Measurements from ENCODE around the gene TUBB3. TPM values are rescaled to one million over a fixed set of nuclear protein-coding genes. Genes with fewer than 3 reads are reported as not detected.

Gene TUBB3
- total RNA-seq, 1 experiment from 2014 or later = 164 TPM

DNA sequence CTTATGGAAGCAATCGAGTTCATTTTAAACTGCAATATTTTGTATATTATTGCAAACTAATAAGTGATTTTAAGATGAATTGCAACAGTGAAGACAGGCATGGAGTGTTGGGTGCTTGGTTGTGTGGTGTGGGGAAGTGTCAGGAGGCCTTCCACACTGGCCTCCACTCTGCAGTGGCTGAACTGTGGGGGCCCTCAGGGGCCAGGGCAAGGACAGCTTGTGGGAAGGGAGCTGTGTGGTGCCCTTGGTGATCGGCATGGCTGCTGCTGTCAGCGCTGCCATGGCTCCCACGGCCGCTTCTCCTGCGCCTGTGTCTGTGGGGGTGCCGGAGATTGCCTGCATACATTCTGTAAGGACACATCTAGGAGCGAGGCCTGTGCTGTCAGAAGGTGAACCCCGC, 30.5 kb upstream of the TUBB3 start:
- no peak overlapping the region for H4K8ac ChIP-seq (replicated peaks; ENCODE audit: insufficient read length, low read depth, low read length)
- no peak overlapping the region for H2AFZ ChIP-seq (ENCODE audit: low read length)
- Mint-ChIP-seq H3K27ac (no peak overlapping the region), H3K27me3 (ENCODE audit: low read depth) (no peaks in the 10 kb centered on the region), H3K9me3 (no peaks in the 10 kb centered on the region), H3K4me1 (no peaks in the 10 kb centered on the region), H3K36me3 (ENCODE audit: insufficient read depth in 1 of 3, low read depth in 3 of 3) (peaks cover 17 to 64% (median 61%) of the 10 kb centered on the region in 3 experiments), H3K4me3 (no peak overlapping the region)
- H2BK15ac ChIP-seq (ENCODE audit: low read depth, low read length) = no peak overlapping the region
- TF ChIP-seq, protein P1, sequence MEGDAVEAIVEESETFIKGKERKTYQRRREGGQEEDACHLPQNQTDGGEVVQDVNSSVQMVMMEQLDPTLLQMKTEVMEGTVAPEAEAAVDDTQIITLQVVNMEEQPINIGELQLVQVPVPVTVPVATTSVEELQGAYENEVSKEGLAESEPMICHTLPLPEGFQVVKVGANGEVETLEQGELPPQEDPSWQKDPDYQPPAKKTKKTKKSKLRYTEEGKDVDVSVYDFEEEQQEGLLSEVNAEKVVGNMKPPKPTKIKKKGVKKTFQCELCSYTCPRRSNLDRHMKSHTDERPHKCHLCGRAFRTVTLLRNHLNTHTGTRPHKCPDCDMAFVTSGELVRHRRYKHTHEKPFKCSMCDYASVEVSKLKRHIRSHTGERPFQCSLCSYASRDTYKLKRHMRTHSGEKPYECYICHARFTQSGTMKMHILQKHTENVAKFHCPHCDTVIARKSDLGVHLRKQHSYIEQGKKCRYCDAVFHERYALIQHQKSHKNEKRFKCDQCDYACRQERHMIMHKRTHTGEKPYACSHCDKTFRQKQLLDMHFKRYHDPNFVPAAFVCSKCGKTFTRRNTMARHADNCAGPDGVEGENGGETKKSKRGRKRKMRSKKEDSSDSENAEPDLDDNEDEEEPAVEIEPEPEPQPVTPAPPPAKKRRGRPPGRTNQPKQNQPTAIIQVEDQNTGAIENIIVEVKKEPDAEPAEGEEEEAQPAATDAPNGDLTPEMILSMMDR (conservative IDR thresholded peaks at IDR 0.05) = no peak
- no peaks in the 10 kb centered on the region for H3K9me3 ChIP-seq (ENCODE audit: control insufficient read depth, low read depth, low read length)
- H3K4ac ChIP-seq (ENCODE audit: low read depth, low read length) = no peak overlapping the region
- no peak overlapping the region for H4K5ac ChIP-seq (ENCODE audit: insufficient read length, low read depth, low read length)
- H3K18ac ChIP-seq (ENCODE audit: insufficient read length, low read depth, low read length) = no peak overlapping the region
- H2AK5ac ChIP-seq (ENCODE audit: insufficient read length, low read length) = no peak overlapping the region
- H4K91ac ChIP-seq (ENCODE audit: insufficient read length, low read depth, low read length) = no peak overlapping the region
- H2BK120ac ChIP-seq (ENCODE audit: low read depth, low read length, poor library complexity, severe bottlenecking) = no peak overlapping the region
- no peak overlapping the region for H3K27ac ChIP-seq (ENCODE audit: insufficient read length, low read depth, low read length)
- no peak overlapping the region for H2BK5ac ChIP-seq (ENCODE audit: insufficient read length, low read length)
- no peaks in the 10 kb centered on the region for H4K20me1 ChIP-seq (ENCODE audit: control insufficient read depth, insufficient read depth, insufficient read length)
- no peak overlapping the region for H3T11ph ChIP-seq (ENCODE audit: low read length)
- no CpG with 5 or more reads among the region's 9 CpGs for WGBS (ENCODE audit: extremely low coverage, insufficient read length, low lambda C conversion rate)
- H3K23ac ChIP-seq (ENCODE audit: insufficient read length, low read depth, low read length) = no peak overlapping the region
- H3K27me3 ChIP-seq (ENCODE audit: insufficient read depth, low read length) = no peaks in the 10 kb centered on the region
- H2BK12ac ChIP-seq (ENCODE audit: insufficient read length, low read depth, low read length) = no peak overlapping the region
- H3K14ac ChIP-seq (ENCODE audit: insufficient read depth, low read length) = no peak overlapping the region
- no peaks in the 10 kb centered on the region for H3K23me2 ChIP-seq (ENCODE audit: insufficient read length, low read depth, low read length, poor library complexity, severe bottlenecking)
- no peak overlapping the region for H3K9ac ChIP-seq (ENCODE audit: extremely low read depth, insufficient read length, low read length)
- H3K79me2 ChIP-seq (ENCODE audit: insufficient read depth, low read length) = no peaks in the 10 kb centered on the region
- no peak overlapping the region for H3K4me2 ChIP-seq (ENCODE audit: insufficient read depth, insufficient read length, low read length)
- H3K56ac ChIP-seq (ENCODE audit: insufficient read length, low read depth, low read length) = no peak overlapping the region
- no peaks in the 10 kb centered on the region for H3K79me1 ChIP-seq (ENCODE audit: insufficient read depth, low read depth, low read length, poor library complexity, severe bottlenecking)
- no peak overlapping the region for H2BK20ac ChIP-seq (ENCODE audit: low read depth, low read length, poor library complexity, severe bottlenecking)
- H3K4me1 ChIP-seq (ENCODE audit: insufficient read depth, low read length) = no peaks in the 10 kb centered on the region
- no peak for DNase-seq
